ENCODE measurements around the gene CELF2. TPM values are rescaled to one million over a fixed set of nuclear protein-coding genes. Genes with fewer than 3 reads are reported as not detected.

CELF2 gene
- total and polyA plus RNA-seq, 2 donors from 2014 or later: 1.7 to 39.2 TPM

- H3K4me3 ChIP-seq (ENCODE audit: low read length in 3 of 3): no peak overlapping the region
- FAIRE-seq: no peak
- H3K27ac ChIP-seq (ENCODE audit: low read depth in 2 of 2, low read length in 2 of 2): no peak overlapping the region
- no peak for TF ChIP-seq CTCF (IDR thresholded peaks at IDR 0.05; ENCODE audit: borderline replicate concordance, extremely low read depth, insufficient read depth)
- intact Hi-C loops (cut with DNase I): no loop called here
- no peaks in the 10 kb centered on the region for H3K36me3 ChIP-seq (ENCODE audit: control insufficient read depth in 2 of 3, insufficient read depth in 3 of 3, low read length in 3 of 3)
- peaks cover 0 to 6% (median 0%) of the 10 kb centered on the region in 3 donors for H3K4me1 ChIP-seq (ENCODE audit: control insufficient read depth in 2 of 3, insufficient read depth in 2 of 3, low read depth in 1 of 3, low read length in 3 of 3)
- no peak for DNase-seq
- no peaks in the 10 kb centered on the region for H3K27me3 ChIP-seq (ENCODE audit: control insufficient read depth, insufficient read depth, low read length)
- H3K9me3 ChIP-seq (ENCODE audit: control insufficient read depth in 2 of 3, insufficient read depth in 1 of 3, low read length in 3 of 3): no peaks in the 10 kb centered on the region
- H3K9ac ChIP-seq (ENCODE audit: low read length in 3 of 3): no peak overlapping the region
Measured at GRCh38 chr10:11150231-11150731, 132.6 kb downstream of the CELF2 start.

- H3K9ac ChIP-seq (ENCODE audit: low read length in 3 of 3): no peak overlapping the region
- H3K27me3 ChIP-seq (ENCODE audit: control insufficient read depth, insufficient read depth, low read length): no peaks in the 10 kb centered on the region
- H3K9me3 ChIP-seq (ENCODE audit: control insufficient read depth in 2 of 3, insufficient read depth in 1 of 3, low read length in 3 of 3): no peaks in the 10 kb centered on the region
- H3K36me3 ChIP-seq (ENCODE audit: control insufficient read depth in 2 of 3, insufficient read depth in 3 of 3, low read length in 3 of 3): no peaks in the 10 kb centered on the region
- H3K27ac ChIP-seq (ENCODE audit: low read depth in 2 of 2, low read length in 2 of 2): no peak overlapping the region
- intact Hi-C loops (cut with DNase I): no loop called here
- peaks cover 0 to 6% (median 0%) of the 10 kb centered on the region in 3 donors for H3K4me1 ChIP-seq (ENCODE audit: control insufficient read depth in 2 of 3, insufficient read depth in 2 of 3, low read depth in 1 of 3, low read length in 3 of 3)
- TF ChIP-seq CTCF (IDR thresholded peaks at IDR 0.05; ENCODE audit: borderline replicate concordance, extremely low read depth, insufficient read depth): no peak
- DNase-seq (peak in 1 of 5 donors; percentile 48), FAIRE-seq (no peak)
- no peak overlapping the region for H3K4me3 ChIP-seq (ENCODE audit: low read length in 3 of 3)
Measured at GRCh38 chr10:11150879-11151415, 133.3 kb downstream of the CELF2 start.

- no peak for TF ChIP-seq CTCF (IDR thresholded peaks at IDR 0.05; ENCODE audit: borderline replicate concordance, extremely low read depth, insufficient read depth)
- Histone ChIP-seq H3K4me3 (ENCODE audit: low read length in 3 of 3) (no peak overlapping the region), H3K36me3 (ENCODE audit: control insufficient read depth in 2 of 3, insufficient read depth in 3 of 3, low read length in 3 of 3) (no peaks in the 10 kb centered on the region), H3K9ac (ENCODE audit: low read length in 3 of 3) (no peak overlapping the region), H3K9me3 (ENCODE audit: control insufficient read depth in 2 of 3, insufficient read depth in 1 of 3, low read length in 3 of 3) (no peaks in the 10 kb centered on the region), H3K27me3 (ENCODE audit: control insufficient read depth, insufficient read depth, low read length) (no peaks in the 10 kb centered on the region), H3K27ac (ENCODE audit: low read depth in 2 of 2, low read length in 2 of 2) (no peak overlapping the region), H3K4me1 (ENCODE audit: control insufficient read depth in 2 of 3, insufficient read depth in 2 of 3, low read depth in 1 of 3, low read length in 3 of 3) (peaks cover 0 to 3% (median 0%) of the 10 kb centered on the region in 3 donors)
- FAIRE-seq (no peak), DNase-seq (no peak)
- intact Hi-C loops (cut with DNase I): no loop called here
Measured at GRCh38 chr10:11152801-11153200, 135.1 kb downstream of the CELF2 start.

- intact Hi-C loops (cut with DNase I): no loop called here
- DNase-seq: no peak
- peaks cover 0 to 3% (median 0%) of the 10 kb centered on the region in 3 donors for H3K4me1 ChIP-seq (ENCODE audit: control insufficient read depth in 2 of 3, insufficient read depth in 2 of 3, low read depth in 1 of 3, low read length in 3 of 3)
- no peak overlapping the region for H3K4me3 ChIP-seq (ENCODE audit: low read length in 3 of 3)
- H3K9me3 ChIP-seq (ENCODE audit: control insufficient read depth in 2 of 3, insufficient read depth in 1 of 3, low read length in 3 of 3): no peaks in the 10 kb centered on the region
- H3K9ac ChIP-seq (ENCODE audit: low read length in 3 of 3): no peak overlapping the region
- H3K27ac ChIP-seq (ENCODE audit: low read depth in 2 of 2, low read length in 2 of 2): no peak overlapping the region
- TF ChIP-seq CTCF (IDR thresholded peaks at IDR 0.05; ENCODE audit: borderline replicate concordance, extremely low read depth, insufficient read depth): no peak
- H3K27me3 ChIP-seq (ENCODE audit: control insufficient read depth, insufficient read depth, low read length): no peaks in the 10 kb centered on the region
- no peak for FAIRE-seq
- no peaks in the 10 kb centered on the region for H3K36me3 ChIP-seq (ENCODE audit: control insufficient read depth in 2 of 3, insufficient read depth in 3 of 3, low read length in 3 of 3)
Measured at GRCh38 chr10:11153245-11153644, 135.6 kb downstream of the CELF2 start.

Data from kidney (tissue), 14 donors.